ENCODE results near the gene ANKRD33. TPM values are rescaled to one million over a fixed set of nuclear protein-coding genes. Genes with fewer than 3 reads are reported as not detected.

Gene ANKRD33
- total and polyA plus RNA-seq, 2 of the 13 experiments (the other 11 are each of a cell fraction or from before 2014, with no cell fraction given): 0.04 TPM; not detected in 1

DNA sequence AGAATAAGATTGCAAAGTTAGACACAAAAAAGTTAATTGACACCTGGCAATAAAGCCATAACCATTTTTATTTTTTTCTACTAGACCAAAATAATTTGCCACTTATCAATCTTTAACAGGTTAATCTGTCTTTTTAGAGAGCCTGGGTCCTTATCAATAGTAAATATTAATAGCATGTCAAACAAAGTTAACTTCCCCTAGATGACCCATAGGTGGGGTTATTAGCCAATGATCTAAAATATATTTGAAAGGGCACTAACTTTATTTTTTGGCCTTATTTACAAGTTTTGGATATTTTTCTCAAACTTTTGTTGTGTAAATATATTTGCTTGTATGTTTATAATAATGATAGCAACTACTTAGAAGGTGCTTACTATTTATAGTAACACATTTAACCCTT, 3.9 kb downstream of the ANKRD33 start:
- ATAC-seq (no peak), DNase-seq (ENCODE audit: low spot score) (no peak), FAIRE-seq (no peak)
- no peak overlapping the region for H3K4me2 ChIP-seq (ENCODE audit: low read depth, low read length)
- no peak overlapping the region for H3K4me3 ChIP-seq (replicated peaks in 1 of 3; ENCODE audit: insufficient read depth in 1 of 3, low read depth in 2 of 3, low read length in 3 of 3)
- POLR2A ChIA-PET: no interaction called here
- H3K9ac ChIP-seq (ENCODE audit: insufficient read depth, low read depth, low read length): no peak overlapping the region
- H2AFZ ChIP-seq (ENCODE audit: low read length): no peak overlapping the region
- no peaks in the 10 kb centered on the region for H4K20me1 ChIP-seq (ENCODE audit: insufficient read depth, low read length)
- no peak overlapping the region for H3K27ac ChIP-seq (ENCODE audit: extremely low read length, insufficient read depth, low read length)
- H3K79me2 ChIP-seq (ENCODE audit: insufficient read depth, low read length): no peaks in the 10 kb centered on the region
- CTCF ChIA-PET (ENCODE audit: low intra/inter-chr PET ratio, low total read pairs): interaction anchor here (1.2 to 1.3 kb wide), 2 partner anchors 88 to 129 kb away, joined by 3 to 4 read pairs; no protein-coding TSS in a partner anchor
- in situ Hi-C loops (cut with HindIII; ENCODE audit: extremely low pct_ligation_motif_present, low pct_unique_long_range_greater_than_20kb) (loop anchor here (10.0 kb wide), 1 partner anchor 93 kb away; no protein-coding TSS in a partner anchor), intact Hi-C loops (cut with micrococcal nuclease; ENCODE audit: unreplicated experiment) (loop anchor here (1.0 kb wide), 1 partner anchor 32 kb away; no protein-coding TSS in a partner anchor)
- BruUV-seq (replicated peaks): no TSS peak
- TF ChIP-seq STAG1 (CRISPR knock-in tag; IDR thresholded peaks at IDR 0.05) (peak; percentile 18; the same call in 1 of the 2 replicates), SMARCE1 (IDR thresholded peaks at IDR 0.05; ENCODE audit: borderline replicate concordance) (no peak), ZNF326 (CRISPR knock-in tag; IDR thresholded peaks at IDR 0.05; ENCODE audit: borderline replicate concordance) (no peak), ZKSCAN1 (IDR thresholded peaks at IDR 0.05; ENCODE audit: low read length) (no peak), ZNF121 (CRISPR knock-in tag; IDR thresholded peaks at IDR 0.05) (no peak), ZNF557 (CRISPR knock-in tag; IDR thresholded peaks at IDR 0.05) (no peak), ZMYM3 (CRISPR knock-in tag; IDR thresholded peaks at IDR 0.05) (no peak)
- TF ChIP-seq, protein P1, sequence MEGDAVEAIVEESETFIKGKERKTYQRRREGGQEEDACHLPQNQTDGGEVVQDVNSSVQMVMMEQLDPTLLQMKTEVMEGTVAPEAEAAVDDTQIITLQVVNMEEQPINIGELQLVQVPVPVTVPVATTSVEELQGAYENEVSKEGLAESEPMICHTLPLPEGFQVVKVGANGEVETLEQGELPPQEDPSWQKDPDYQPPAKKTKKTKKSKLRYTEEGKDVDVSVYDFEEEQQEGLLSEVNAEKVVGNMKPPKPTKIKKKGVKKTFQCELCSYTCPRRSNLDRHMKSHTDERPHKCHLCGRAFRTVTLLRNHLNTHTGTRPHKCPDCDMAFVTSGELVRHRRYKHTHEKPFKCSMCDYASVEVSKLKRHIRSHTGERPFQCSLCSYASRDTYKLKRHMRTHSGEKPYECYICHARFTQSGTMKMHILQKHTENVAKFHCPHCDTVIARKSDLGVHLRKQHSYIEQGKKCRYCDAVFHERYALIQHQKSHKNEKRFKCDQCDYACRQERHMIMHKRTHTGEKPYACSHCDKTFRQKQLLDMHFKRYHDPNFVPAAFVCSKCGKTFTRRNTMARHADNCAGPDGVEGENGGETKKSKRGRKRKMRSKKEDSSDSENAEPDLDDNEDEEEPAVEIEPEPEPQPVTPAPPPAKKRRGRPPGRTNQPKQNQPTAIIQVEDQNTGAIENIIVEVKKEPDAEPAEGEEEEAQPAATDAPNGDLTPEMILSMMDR (CRISPR knock-in tag; IDR thresholded peaks at IDR 0.05): peak; percentile 17; the same call in 1 of the 2 replicates
- H3K9me3 ChIP-seq (ENCODE audit: low read length): no peaks in the 10 kb centered on the region
- no peaks in the 10 kb centered on the region for H3K36me3 ChIP-seq (replicated peaks in 1 of 2; ENCODE audit: control insufficient read depth in 1 of 2, insufficient read depth in 2 of 2, low read length in 2 of 2)
- H3K4me1 ChIP-seq (ENCODE audit: insufficient read depth, low read length): peaks cover 22% of the 10 kb centered on the region; the same call in 1 of the 2 replicates
- H3K27me3 ChIP-seq (ENCODE audit: control insufficient read depth in 1 of 2, insufficient read depth in 2 of 2, low read length in 2 of 2): peaks cover 7 to 22% of the 10 kb centered on the region in 2 experiments; a peak in 4 of 5 replicates
